GM12874 (cell line): ENCODE measurements around the gene CDK14.

ENCODE experiments used
- TF ChIP-seq, protein P1 (sequence below): IDR thresholded peaks from 2 replicates; pipeline ENCODE4 v1.5.1; 2011; ENCODE audit warnings: low read depth, mild to moderate bottlenecking, control low read depth, low read length, moderate library complexity; ENCODE audit not compliant: insufficient read depth

The CDK14 gene

DNA sequence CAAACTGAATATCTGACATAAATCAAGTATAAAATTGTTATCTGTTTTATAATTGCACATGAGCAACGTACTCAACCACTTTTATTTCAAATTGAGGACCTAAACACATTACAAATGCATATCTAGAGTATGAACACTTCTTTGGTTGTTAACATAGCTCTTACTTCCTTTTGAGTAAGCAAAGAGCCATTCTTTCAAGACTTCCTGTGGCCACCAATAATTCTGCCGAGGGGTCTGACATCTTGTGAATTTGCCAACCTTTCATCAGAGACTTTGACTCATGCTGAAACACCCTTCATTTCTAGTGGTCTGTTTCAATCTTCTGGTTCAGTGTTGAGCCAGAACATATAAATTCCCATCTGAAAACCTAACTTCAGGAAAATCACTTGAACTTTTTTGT is 59.4 kb downstream of the CDK14 start:
- TF ChIP-seq, protein P1, sequence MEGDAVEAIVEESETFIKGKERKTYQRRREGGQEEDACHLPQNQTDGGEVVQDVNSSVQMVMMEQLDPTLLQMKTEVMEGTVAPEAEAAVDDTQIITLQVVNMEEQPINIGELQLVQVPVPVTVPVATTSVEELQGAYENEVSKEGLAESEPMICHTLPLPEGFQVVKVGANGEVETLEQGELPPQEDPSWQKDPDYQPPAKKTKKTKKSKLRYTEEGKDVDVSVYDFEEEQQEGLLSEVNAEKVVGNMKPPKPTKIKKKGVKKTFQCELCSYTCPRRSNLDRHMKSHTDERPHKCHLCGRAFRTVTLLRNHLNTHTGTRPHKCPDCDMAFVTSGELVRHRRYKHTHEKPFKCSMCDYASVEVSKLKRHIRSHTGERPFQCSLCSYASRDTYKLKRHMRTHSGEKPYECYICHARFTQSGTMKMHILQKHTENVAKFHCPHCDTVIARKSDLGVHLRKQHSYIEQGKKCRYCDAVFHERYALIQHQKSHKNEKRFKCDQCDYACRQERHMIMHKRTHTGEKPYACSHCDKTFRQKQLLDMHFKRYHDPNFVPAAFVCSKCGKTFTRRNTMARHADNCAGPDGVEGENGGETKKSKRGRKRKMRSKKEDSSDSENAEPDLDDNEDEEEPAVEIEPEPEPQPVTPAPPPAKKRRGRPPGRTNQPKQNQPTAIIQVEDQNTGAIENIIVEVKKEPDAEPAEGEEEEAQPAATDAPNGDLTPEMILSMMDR, result no peak

DNA sequence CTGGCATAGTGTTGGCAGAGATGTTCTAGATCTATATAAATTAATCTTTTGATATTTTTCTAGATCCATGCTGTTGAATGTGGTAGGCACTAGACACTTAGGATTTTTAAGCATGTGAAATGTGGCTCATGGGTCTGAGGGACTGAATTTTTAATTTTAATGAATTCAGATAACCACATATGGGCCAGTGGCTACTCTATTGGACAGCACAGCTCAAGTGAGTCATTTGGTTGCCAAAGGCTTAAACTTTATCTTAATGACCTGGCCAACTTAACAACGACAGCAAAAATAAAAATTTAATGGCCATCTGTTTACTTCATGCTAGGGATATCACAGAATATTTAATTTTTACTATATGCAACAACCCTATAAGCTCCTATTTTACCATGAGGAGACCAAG is 61.4 kb downstream of the CDK14 start:
- TF ChIP-seq, protein P1, result no peak

DNA sequence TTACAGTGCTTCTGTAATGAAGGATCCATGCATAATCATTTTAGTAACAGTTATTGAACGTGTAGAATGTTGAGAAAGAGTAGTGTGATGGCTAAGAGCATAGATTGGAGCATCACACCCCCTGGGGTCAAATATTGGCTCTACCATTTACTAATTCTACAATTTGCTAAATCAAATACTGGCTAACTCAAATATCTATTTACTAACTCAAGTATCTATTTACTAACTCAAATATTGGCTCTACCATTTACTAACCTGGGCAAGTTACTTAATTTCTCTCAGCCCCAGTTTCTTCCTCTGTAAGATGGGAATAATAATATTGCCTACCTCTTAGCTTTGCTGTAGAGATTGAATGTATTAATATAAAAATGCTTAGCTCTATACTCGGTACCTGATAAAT is 64.0 kb downstream of the CDK14 start:
- TF ChIP-seq, protein P1, result no peak

DNA sequence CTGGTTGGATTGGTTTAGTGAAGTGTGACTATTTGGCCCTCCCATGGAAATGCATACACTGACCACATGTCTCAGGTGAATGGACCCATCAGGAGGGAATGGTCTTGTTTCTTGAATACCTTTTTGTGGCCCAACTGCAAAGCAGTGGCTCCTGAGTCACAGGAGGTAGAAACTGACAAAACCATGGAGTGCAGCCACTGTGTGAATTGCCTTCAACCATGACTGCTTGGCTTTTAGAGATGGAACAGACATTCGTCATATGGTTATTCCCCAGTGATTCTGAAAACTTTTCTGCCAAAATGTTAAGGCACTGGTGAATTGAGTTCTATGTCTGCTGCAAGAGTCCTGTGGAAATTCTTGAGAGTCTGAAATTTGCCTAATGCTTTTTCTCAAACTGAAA is 64.7 kb downstream of the CDK14 start:
- TF ChIP-seq, protein P1, result no peak

DNA sequence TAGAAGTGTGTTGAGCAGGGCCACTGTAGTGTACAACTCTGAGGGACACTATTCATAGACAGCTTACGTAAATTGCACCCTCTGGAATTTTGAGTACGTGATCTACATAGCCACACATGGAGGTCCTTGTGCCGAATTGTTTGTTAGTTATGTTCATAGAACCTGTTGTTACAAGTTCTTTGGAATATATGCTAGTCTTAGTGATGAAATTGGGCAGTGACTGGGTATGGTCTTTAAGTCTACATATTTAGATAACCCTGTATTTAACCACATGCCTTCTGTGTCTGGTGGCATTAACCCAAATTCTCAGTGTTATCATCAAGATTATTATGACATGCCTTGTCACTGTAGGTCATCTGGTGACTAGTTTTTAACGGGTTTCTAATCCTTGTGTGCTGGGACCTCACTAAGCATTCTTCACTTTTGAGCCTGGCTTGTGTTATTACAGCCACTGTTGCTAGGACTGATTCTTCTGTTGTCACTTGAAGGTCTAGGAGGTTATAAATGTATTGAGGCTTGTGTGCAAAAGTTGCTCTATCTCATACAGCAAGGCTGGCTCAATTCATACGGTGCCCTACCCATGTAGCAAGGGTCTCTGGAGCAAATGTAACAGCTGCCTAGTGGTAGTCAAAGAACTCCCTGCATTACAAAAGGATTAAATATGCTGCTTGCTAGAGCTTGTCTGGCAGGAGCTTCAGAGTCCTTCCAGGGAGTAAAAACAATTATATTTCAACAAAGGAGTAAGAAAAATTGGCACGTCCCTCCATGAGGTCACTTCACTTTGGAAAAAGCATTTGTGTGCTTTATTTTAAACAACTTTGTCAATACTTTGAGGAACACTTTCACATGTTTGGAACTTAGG is 65.4 kb downstream of the CDK14 start:
- TF ChIP-seq, protein P1, result no peak

DNA sequence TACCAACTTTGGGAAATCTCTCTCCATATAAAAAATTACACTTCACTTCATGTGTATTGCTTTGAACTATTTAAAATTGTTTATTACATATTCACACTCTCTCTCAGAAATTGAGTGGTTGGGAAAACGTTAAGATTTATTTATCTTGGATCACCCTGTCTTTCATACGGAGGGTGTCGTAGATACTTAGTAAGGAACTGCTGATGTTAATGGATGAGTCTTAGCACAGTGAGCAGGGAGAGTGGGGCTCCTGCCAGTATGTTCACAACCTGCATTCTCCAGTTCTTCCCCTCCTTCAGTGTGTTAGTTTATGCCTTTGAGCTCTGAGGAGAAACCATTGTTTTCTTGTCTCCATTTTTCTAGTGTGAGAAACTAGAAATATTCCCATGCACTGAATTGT is 67.1 kb downstream of the CDK14 start:
- TF ChIP-seq, protein P1, result no peak

DNA sequence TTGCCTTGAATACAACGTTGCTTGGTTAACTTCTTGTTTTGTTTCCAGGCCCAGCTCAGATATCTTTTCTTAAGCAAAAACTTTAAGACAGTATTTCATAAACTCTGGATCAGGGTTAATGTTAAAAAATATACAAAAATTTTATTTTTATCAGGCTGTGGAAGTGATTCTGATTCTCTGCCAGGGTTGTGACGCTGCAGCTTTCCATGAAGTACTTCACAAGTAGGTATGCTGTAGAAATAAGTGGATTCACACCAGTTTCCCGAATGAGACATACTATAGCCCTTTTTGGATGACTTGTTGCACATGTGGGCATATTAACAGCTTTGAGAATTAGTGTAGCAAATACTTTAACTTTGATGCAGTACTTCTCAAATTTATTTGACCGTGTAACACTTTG is 70.1 kb downstream of the CDK14 start:
- TF ChIP-seq, protein P1, result no peak

DNA sequence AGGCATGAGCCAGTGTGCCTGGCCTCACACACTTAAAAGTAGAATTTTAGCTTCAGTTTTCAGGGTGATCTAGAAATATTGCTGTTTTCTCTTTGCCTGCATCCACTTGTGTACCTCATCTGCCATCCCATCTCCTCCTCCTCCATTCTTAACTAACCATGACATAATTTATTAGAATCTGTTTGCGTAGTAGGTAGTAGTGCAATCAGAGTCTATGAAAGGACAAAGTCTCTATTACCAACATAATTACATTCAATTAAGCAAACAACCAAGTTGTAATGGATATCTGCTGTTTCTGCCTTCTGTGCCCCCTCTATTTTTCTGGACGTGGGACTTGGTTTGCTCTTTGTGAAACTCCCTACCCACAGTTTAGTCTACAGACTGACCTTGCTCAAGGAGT is 72.9 kb downstream of the CDK14 start:
- TF ChIP-seq, protein P1, result no peak
